Esophagus (tissue), 2 donors: Measurements from ENCODE around the gene NECTIN4. TPM values are rescaled to one million over a fixed set of nuclear protein-coding genes. Genes with fewer than 3 reads are reported as not detected.
"Not testable (repeated sequence)": the region's sequence is repeated elsewhere in the genome, so short reads cannot be mapped to it uniquely, and the experiment has no call there.

ENCODE experiments used
- H3K27ac ChIP-seq, 2 donors: one replicate each; pipeline ENCODE4 v1.5.1; 2013; ENCODE audit warnings: low read depth in 2 of 2, mild to moderate bottlenecking in 2 of 2, inconsistent platforms in 1 of 2, low read length in 1 of 2, moderate library complexity in 1 of 2
- H3K27me3 ChIP-seq, 2 donors: one replicate each; pipeline ENCODE4 v1.6.1; 2013; ENCODE audit warnings: low read length in 2 of 2, control low read depth in 1 of 2, mild to moderate bottlenecking in 1 of 2; ENCODE audit not compliant: insufficient read depth in 2 of 2, control insufficient read depth in 1 of 2
- H3K36me3 ChIP-seq, 2 donors: one replicate each; pipeline ENCODE4 v1.6.1; 2013; ENCODE audit warnings: low read length in 1 of 2; ENCODE audit not compliant: control insufficient read depth in 2 of 2, insufficient read depth in 2 of 2
- H3K4me1 ChIP-seq, 2 donors: one replicate each; pipeline ENCODE4 v1.6.1; 2013; ENCODE audit warnings: low read length in 1 of 2; ENCODE audit not compliant: control insufficient read depth in 2 of 2, insufficient read depth in 2 of 2
- H3K4me3 ChIP-seq, 2 donors: one replicate each; pipeline ENCODE4 v1.5.1; 2013; ENCODE audit warnings: low read length in 2 of 2, mild to moderate bottlenecking in 2 of 2, low read depth in 1 of 2, moderate library complexity in 1 of 2
- H3K9me3 ChIP-seq, 2 donors: one replicate each; pipeline ENCODE4 v1.6.1; 2013; ENCODE audit warnings: mild to moderate bottlenecking in 2 of 2, low read depth in 1 of 2, low read length in 1 of 2, moderate library complexity in 1 of 2; ENCODE audit not compliant: control insufficient read depth in 2 of 2, insufficient read depth in 1 of 2
- WGBS, 2 donors: extraction: QIAGEN DNeasy Blood & Tissue Kit; methylation state at CpG; one replicate each; pipeline ENCODE4 v1.1.7; 2013; 5-methylcytosine and 5-hydroxymethylcytosine counted together
- polyA plus RNA-seq, 2 donors: library from polyadenylated mRNA; stranded (reverse); fragments of 200-250 nt; gene quantifications; one replicate each; pipeline ENCODE4 v1.2.3, GENCODE V29; 2013
- donor health status: healthy with polysubstance abuse.
- donor health status: Bipolar disorder and iron deficiency.

Gene NECTIN4
- polyA plus RNA-seq, 2 donors, result 44.9 to 80.5 TPM

DNA sequence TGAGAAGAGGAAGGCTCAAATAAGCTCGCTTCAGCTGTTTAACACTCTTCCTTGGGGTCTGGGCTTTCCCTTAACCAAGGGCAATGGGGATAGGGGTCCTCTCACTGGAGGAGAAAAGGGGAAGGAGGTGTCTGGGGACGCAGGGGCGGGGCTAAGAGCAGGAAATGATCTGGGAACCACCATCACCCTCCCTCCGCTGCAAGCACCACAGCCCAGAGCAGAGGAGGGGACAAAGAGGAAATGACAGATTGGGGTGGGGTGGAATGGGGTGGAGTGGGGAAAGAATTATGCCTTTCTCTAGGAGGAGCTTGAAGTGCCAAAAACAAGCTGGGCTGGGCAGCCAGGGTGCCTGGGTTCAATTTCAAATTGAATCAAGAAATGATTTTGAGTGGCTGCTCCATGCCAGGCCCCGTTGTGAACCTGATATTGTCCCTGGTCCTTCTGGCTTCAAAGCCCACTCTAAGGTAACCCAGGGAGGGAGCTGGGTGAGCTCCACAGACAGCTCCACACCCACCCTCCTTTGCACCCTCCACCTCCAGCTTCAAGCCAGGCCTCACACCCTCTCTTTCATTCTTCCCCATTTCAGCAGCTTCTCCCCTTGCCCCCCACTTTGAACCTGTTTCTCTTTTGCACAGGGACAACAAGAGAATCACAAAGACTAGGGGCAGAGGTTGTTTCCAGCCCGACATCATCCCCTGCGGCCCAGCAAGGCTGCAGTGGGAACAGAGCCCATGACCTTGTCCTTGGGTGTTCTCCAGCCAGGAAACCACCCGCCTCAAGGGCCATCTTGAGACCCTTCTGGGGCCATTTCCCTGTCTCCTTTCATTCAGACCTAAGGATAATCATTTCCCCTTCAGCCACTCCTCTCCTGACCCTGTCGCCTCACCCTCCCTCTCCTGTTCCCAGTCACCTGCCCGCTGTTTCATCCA, 20.8 kb downstream of the NECTIN4 start:
- Histone ChIP-seq H3K9me3 (no peaks in the 10 kb centered on the region), H3K27ac (peak overlapping the region; percentile 79 to 84), H3K4me3 (peak overlapping the region; percentile 28 to 38), H3K27me3 (no peaks in the 10 kb centered on the region), H3K36me3 (peaks cover 0 to 23% of the 10 kb centered on the region in 2 donors), H3K4me1 (peaks cover 4 to 16% of the 10 kb centered on the region in 2 donors)
- WGBS, 2 donors, result 61 to 69% methylated on average over 10 of the region's 10 CpGs

DNA sequence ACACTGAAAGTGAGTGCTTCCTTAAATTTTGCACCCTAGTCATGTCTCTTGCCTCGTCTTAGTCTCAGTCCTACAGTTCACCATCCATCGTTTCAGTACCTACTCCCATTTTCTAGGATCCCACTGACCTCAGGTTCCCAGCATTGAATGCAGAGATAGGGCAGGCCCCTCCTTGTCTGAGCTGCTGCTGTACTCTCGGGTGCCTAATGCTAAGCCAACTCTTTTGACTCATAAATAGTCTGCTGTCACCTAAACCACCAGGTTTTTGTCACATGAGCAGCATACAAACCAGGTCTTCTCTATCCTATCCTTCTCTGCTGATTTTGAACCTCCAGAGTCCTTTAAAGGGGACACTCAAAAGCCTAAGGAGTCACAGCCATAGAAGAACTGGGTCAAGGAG, 22.7 kb downstream of the NECTIN4 start:
- Histone ChIP-seq H3K4me3 (no peak overlapping the region), H3K9me3 (no peaks in the 10 kb centered on the region), H3K36me3 (peaks cover 0 to 8% of the 10 kb centered on the region in 2 donors), H3K4me1 (peaks cover 4 to 6% of the 10 kb centered on the region in 2 donors), H3K27ac (peak overlapping the region in 1 of 2 donors; percentile 7), H3K27me3 (no peaks in the 10 kb centered on the region)
- WGBS, 2 donors, result 63 to 74% methylated on average over 3 of the region's 3 CpGs

DNA sequence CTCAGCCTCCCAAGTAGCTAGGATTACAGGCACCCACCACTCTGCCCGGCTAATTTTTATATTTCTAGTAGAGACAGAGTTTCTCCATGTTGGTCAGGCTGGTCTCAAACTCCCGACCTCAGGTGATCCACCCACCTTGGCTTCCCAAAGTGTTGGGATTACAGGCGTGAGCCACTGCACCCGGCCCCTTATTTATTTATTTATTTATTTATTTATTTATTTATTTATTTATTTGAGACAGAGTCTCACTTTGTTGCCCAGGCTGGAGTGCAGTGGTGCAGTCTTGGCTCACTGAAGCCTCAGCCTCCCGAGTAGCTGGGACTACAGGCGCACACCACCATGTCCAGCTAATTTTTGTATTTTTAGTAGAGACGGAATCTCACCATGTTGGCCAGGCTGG, 23.7 kb downstream of the NECTIN4 start:
- H3K27me3 ChIP-seq, H3K36me3 ChIP-seq, H3K27ac ChIP-seq, H3K4me3 ChIP-seq, H3K4me1 ChIP-seq, H3K9me3 ChIP-seq: not testable (repeated sequence)
- WGBS, 2 donors, result 90 to 92% methylated on average over 7 of the region's 7 CpGs

DNA sequence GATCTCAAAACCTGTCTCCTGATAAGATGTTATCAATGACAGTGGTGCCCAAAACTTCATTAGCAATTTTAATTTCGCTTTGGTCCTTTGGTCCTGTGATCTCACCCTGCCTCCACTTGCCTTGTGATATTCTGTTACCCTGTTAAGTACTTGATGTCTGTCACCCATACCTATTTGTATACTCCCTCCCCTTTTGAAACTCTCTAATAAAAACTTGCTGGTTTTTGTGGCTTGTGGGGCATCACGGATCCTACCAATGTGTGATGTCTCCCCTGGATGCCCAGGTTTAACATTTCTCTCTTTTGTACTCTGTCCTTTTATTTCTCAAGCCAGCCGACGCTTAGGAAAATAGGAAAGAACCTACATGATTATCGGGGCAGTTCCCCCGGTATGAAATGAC, 25.4 kb downstream of the NECTIN4 start:
- H3K36me3 ChIP-seq, H3K9me3 ChIP-seq, H3K27ac ChIP-seq, H3K4me3 ChIP-seq, H3K4me1 ChIP-seq, H3K27me3 ChIP-seq: not testable (repeated sequence)
- 54 to 61% methylated on average over 6 of the region's 6 CpGs for WGBS, 2 donors

DNA sequence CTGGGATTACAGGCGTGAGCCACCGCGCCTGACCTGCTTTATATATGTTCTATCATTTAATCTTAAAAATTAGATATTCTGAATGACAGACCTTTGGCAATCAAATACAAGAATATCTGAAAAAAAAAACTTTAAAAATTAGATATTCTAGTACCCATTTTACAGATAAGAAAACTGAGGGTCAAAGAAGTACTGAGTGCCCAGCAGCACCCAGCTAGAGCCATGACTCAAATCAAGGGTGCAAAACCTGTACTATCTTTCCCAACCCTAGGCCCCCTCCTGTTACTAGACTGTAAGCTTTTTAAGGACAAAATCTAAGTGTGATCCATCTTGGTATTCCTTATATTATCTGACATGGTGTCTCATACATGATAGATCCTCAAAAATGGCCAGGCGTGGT, 27.9 kb downstream of the NECTIN4 start:
- Histone ChIP-seq H3K27me3 (no peaks in the 10 kb centered on the region), H3K4me1 (no peaks in the 10 kb centered on the region), H3K9me3 (no peaks in the 10 kb centered on the region), H3K4me3 (no peak overlapping the region), H3K36me3 (peaks cover 0 to 1% of the 10 kb centered on the region in 2 donors), H3K27ac (no peak overlapping the region)
- 91 to 93% methylated on average over 4 of the region's 4 CpGs for WGBS, 2 donors

DNA sequence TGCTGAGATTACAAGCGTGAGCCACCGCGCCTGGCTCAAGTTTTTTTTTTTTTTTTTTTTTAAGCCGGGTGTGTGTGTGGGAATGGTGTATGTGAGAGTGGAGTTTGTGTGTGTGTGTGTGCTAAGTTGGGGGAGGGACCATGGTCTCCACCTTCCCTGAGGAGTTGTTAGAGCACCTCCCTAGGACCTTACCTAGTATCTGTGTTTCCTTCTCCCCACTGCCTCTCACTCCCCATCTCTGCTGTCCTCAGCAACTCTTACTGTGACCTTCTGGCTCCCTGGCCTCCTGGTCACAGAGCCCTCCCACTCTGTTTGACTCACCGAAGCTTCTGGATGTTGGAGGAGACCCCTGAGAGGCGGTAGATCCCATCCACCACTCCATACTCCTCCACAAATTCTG, 30.1 kb downstream of the NECTIN4 start:
- Histone ChIP-seq H3K9me3 (no peaks in the 10 kb centered on the region), H3K36me3 (peaks cover 3% of the 10 kb centered on the region in 2 donors), H3K4me1 (no peaks in the 10 kb centered on the region), H3K27me3 (no peaks in the 10 kb centered on the region), H3K27ac (no peak overlapping the region), H3K4me3 (no peak overlapping the region)
- 79 to 82% methylated on average over 6 of the region's 6 CpGs for WGBS, 2 donors

DNA sequence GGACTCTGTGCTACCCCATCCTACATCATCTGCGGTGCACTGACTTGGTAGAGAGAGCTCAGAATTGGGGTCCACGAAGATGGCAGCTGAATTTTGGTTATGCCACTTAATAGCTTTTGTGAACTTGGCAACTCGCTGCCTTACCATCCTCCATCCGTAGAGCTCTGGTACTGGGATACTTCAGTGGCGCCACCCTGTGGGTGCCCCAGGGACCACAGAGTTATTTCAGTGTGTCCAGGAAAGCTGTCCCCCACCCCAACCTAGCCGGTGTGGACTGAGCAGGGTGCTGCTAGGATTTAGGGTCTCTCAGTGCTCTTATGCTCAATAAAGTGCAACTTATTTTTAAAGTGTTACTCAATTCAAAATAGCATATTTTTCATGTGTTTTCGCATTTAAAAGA, 34.6 kb downstream of the NECTIN4 start:
- Histone ChIP-seq H3K9me3 (no peaks in the 10 kb centered on the region), H3K27me3 (no peaks in the 10 kb centered on the region), H3K36me3 (peaks cover 6 to 18% of the 10 kb centered on the region in 2 donors), H3K4me1 (no peaks in the 10 kb centered on the region), H3K27ac (no peak overlapping the region), H3K4me3 (no peak overlapping the region)
- 78 to 85% methylated on average over 7 of the region's 7 CpGs for WGBS, 2 donors

DNA sequence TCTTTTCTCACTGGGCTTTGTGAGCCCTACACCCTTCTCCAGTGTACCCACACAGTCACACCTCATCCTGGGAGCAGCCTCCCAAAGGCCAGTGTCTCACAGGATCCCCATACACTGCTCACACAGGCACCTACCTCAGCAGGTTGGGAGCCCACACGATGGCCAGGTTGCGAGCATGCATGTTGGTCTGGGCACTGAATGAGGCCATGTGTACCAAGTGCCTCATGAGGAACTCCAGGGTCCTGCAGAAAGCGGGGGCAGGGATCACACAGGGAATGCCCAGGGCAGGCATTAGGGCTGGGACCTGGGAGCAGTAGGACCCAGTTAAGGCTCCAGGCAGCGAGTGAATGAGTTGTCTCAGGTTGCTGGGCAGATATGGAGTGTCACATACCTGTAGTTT, 35.1 kb downstream of the NECTIN4 start:
- Histone ChIP-seq H3K36me3 (peaks cover 6 to 21% of the 10 kb centered on the region in 2 donors), H3K4me1 (no peaks in the 10 kb centered on the region), H3K27me3 (no peaks in the 10 kb centered on the region), H3K27ac (no peak overlapping the region), H3K4me3 (no peak overlapping the region), H3K9me3 (no peaks in the 10 kb centered on the region)
- 86 to 91% methylated on average over 4 of the region's 4 CpGs for WGBS, 2 donors

DNA sequence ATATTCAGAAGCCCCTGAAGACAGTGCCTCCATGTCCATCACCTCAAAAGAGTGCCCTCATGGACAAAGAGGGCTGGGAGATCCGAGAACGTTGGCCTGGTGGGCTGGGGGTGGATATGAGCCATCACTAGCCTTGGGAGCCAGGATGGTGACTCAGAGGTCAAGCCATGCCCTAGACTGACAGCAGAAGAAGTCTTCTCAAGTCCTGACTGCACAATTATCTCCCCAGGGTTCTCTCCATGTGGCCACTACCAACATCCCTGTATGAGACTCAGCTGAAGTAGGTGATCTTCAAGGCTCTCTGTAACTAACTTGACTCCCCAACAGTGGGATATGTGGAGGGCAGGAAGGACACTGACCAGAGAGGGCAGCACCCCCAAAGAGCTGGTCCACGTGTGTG, 36.5 kb downstream of the NECTIN4 start:
- Histone ChIP-seq H3K4me1 (peaks cover 0 to 4% of the 10 kb centered on the region in 2 donors), H3K36me3 (peaks cover 6 to 31% of the 10 kb centered on the region in 2 donors), H3K27me3 (no peaks in the 10 kb centered on the region), H3K4me3 (no peak overlapping the region), H3K9me3 (no peaks in the 10 kb centered on the region), H3K27ac (no peak overlapping the region)
- 78 to 83% methylated on average over 3 of the region's 3 CpGs for WGBS, 2 donors

DNA sequence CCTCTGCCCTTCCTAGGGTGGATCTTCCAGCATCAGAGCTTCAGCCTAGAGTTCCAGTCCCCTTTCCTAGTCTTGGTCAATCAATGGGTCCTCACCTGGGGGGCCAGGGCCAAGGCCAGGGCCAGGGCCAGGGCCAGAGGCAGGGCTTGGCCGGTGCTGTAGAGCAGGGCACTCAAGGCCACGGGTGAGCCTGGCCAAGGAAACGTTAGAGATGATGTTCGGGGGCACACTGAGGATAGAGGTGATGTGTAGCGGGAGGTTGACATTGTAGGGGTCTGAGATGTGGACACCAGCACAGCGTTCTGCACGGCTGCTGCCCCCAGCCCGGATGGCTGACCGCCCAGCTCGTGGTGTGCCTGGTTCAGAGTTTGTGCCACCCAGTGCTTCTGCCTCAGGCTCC, 38.1 kb downstream of the NECTIN4 start:
- no peak overlapping the region for H3K27ac ChIP-seq
- no peaks in the 10 kb centered on the region for H3K27me3 ChIP-seq
- H3K4me3 ChIP-seq, result no peak overlapping the region
- H3K4me1 ChIP-seq, result peaks cover 0 to 4% of the 10 kb centered on the region in 2 donors
- 88 to 95% methylated on average over 10 of the region's 10 CpGs for WGBS, 2 donors
- peaks cover 4 to 31% of the 10 kb centered on the region in 2 donors for H3K36me3 ChIP-seq
- no peaks in the 10 kb centered on the region for H3K9me3 ChIP-seq
